NCI-H2227 (cell line): Measurements from ENCODE around the gene VAMP1.
A peak's percentile ranks its signal among the peaks of the same experiment; 100 is the strongest.
"Not testable (repeated sequence)": the region's sequence is repeated elsewhere in the genome, so short reads cannot be mapped to it uniquely, and the experiment has no call there.

Experiments used
- DNase-seq: peaks from one replicate; lab custom pipeline; 2025; ENCODE audit not compliant: unreplicated experiment; lab: John Stamatoyannopoulos, UW

The VAMP1 gene

DNA sequence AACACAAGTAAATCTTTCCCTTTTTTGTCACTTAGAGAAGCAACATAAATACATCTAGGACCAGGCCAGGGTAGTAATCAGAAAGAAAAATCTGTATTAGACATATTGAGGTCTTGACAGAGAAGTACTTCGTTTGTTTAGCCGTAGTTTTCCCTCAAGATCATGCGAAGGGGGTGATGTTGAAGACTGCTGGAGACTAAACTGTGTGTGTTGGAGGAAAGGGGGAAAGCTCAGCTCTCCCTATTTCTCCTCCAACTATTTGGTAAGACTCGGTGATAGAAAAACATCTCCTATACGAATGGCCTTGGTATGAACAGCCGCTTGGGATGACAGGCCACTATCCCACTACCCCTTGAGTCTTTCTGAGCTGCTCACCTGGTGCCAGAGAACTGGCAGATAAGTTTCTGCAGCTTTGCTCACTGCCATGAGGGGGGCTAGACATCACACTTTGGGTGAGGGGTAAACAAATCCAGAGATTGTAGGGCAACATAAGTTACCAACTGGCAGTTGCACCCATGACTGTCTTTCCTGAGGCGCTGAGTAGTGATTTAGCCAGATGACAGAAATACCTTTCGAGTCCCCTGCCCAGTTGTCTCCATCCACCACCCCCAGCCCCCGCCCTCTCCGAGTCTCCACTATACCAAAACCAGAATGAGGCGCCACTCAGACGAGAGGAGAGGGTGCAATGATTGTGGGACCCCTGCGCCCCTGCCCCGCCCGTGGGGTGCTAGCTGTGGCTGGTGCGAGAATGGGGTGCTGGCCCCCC lies 685 bp downstream of the VAMP1 start:
- DNase-seq = no peak

DNA sequence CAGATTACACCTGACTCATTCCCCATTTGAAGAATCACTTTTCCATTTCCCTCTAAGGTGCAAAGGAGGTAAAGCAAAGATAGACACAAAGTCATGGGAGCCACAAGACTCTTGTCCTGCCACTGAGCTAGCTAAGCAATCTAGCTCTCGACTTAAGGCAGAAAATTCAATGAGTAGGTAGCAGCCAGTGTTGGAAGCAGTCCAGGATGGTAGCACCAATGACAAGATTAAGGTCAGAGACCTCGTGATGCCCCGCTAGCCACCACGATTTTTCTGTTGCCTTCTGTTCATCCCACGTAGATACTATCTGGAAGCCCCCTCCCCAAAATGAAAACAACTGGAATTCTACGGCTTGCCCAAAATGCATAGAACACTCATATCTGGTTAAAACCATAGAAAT lies 1.4 kb downstream of the VAMP1 start:
- no peak for DNase-seq

DNA sequence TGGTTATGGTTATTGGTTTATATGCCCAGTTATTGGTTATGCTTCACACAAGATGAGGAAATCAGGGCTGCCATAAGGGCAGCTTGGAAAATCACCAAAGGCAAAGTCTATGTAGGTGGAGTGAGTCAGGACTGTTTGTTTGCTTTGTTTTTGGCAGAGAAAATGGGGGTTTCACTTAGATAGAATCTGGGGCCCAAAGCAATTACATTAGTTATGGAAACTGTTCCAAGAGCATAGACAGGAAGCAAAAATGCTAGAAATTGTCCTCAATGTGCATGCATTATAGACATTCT lies 2.2 kb downstream of the VAMP1 start:
- no peak for DNase-seq

DNA sequence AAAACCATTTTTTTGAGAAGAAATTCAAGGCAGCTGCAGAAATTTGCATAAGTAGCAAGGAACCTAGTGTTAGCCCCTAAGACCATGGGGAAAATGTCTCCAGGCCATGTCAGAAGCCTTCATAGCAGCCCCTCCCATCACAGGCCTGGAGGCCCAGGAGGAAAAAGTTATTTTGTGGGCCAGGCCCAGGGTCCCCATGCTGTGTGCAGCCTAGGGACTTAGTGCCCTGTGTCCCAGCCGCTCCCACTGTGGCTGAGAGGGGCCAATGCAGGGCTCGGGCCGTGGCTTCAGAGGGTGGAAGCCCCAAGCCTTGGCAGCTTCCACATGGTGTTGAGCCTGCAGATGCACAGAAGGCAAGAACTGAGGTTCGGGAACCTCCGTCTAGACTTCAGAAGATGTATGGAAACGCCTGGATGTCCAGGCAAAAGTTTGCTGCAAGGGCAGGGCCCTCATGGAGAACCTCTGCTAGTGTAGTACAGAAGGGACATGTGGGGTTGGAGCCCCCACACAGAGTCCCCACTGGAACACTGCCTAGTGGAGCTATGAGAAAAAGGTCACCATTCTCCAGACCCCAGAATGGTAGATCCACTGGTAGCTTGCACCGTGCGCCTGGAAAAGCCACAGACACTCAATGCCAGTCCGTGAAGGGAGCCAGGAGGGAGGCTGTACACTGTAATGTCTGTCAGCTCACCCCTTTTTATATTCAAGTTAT lies 2.8 kb downstream of the VAMP1 start:
- DNase-seq = not testable (repeated sequence)

- DNase-seq = not testable (repeated sequence)
Observed at GRCh38 chr12:6466751-6467150, 3.7 kb downstream of the VAMP1 start.

DNA sequence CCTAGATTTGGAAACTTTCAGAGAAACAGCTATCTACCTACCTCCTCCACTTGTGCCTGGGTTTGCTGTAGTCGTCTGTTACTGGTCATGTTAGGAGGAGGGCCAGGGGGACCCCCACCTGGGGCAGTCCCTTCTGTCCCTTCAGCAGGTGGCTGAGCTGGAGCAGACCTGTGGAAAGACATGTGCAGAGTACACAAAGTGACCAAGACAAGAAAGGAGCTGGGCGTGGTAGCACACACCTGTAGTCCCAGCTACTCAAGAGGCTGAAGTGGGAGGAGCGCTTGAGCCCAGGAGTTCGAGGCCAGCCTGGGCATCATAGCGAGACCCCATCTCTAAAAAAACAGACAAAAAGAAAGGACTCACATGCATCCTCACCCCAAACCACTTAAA lies 4.3 kb downstream of the VAMP1 start:
- no peak for DNase-seq

DNA sequence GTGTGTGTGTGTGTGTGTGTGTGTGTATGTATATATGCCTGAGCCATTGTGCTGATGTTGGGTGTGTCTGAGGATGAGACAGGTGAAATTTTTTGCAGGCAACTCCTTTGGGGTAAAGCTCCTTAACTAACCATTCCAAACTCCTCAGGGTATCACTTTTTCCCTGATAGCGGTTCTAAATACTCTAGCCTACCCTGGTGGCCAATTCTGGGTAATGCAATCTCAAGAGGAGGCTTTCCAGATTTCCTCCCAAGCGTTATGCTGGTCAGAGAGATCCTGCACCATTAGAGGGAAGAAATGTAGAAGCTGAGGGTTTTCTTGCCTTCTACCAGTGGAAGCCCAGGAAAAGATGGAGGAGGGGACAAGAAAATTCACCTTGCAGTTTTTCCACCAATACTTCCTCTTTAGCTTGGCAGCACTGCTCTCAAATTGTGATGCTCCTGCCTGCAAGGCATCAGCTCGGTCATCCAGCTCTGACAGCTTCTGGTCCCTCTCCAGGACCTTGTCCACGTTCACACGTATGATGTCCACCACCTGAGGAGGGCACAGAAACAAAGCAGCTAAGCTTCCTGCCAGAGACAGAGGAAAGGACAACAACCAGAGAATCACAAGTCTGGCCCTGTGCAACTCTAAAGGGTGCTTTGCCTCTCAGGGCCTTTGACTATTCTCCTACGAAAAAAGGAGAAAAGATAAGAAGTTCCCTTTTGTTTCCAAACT lies 4.9 kb downstream of the VAMP1 start:
- DNase-seq = peak; percentile 62

DNA sequence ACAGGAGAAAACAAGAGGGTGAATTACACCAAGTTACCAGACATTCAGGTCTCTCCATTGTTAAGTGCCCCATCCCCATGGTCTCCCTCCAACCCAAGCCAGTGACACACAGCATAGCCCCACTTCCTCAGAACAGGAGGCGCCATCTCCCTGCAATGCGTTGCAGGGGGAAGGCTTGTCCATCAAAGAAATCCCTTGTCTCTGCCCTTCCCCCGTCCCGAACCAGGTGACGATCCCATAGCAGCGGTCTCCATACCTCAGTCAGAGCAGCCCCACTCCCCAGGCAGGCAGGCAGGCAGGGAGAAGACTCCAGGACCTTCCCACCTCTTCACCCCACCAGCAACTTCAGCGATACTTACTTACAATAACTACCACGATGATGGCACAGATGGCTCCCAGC lies 5.9 kb downstream of the VAMP1 start:
- DNase-seq = no peak

DNA sequence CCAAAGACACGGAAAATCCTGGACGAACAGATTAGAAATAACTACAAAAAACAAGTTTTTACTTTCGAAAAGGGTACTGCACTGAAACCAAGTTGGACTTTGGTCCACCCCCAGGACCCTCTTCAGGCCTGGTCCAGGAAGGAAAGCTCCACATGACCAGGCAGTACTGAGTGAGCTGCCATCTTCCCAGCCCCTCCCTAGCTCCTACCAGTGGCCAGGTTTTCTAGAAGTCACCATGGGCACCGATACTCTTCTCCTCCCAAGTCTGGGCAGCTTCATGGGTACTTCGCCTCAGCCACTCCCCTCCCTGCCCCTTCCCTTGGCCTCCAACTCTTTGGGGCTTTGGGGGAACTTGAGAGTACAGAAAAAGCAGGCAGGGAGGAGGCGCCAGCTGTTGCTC lies 6.6 kb downstream of the VAMP1 start:
- no peak for DNase-seq

- no peak for DNase-seq
Observed at GRCh38 chr12:6463216-6463615, 7.3 kb downstream of the VAMP1 start.

GRCh38 chr12:6462234-6462995 lies 8.1 kb downstream of the VAMP1 start:
- no peak for DNase-seq

GRCh38 chr12:6461401-6462233 lies 8.9 kb downstream of the VAMP1 start:
- DNase-seq = no peak

DNA sequence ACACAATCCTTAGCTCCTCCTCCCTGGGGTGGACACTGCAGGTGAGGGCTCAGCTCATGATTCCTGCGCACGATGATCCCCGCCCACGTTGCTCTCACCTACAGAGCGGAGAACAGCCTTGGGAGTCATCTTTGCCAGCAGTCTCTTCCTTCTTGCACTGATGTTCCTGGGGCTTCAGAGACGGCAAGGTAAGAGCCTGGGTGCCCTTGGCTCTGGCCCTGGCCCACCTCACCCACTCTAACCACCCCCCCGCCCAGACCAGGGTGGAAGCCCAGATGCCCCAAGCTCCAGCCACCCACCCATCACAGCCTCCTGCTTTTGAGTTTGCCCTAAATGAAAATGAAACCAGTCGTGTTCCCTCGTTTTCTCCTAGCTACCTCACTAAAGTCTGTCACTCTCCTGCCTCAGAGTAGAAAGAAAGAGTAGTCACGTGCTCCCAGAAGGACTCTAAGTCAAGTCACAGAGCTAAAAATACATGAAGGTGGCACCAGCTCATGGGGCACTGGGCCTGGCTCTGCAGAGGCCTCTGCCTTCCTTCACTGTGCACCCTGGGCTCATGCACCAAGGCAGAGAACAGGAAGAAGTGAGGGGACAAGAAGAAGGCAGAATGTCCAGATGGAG lies 9.6 kb downstream of the VAMP1 start:
- no peak for DNase-seq

DNA sequence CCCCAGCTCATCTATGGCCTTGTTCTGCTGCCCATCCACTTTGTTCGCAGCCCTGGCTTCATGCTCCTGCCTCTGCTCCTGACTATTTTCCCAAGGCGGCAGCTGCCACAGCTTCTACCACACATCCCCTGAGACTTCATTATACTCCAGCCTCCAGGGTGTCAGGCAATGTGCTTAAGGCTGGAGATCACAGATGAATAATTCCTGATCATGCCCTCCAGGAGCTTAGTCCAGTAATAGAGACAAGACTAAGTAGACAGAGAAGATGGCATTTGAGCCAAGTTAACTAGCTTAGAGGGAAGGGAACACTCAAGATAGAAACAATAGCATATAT lies 11.5 kb downstream of the VAMP1 start:
- DNase-seq = no peak

GRCh38 chr12:6458281-6459003 lies 12.0 kb downstream of the VAMP1 start:
- no peak for DNase-seq

DNA sequence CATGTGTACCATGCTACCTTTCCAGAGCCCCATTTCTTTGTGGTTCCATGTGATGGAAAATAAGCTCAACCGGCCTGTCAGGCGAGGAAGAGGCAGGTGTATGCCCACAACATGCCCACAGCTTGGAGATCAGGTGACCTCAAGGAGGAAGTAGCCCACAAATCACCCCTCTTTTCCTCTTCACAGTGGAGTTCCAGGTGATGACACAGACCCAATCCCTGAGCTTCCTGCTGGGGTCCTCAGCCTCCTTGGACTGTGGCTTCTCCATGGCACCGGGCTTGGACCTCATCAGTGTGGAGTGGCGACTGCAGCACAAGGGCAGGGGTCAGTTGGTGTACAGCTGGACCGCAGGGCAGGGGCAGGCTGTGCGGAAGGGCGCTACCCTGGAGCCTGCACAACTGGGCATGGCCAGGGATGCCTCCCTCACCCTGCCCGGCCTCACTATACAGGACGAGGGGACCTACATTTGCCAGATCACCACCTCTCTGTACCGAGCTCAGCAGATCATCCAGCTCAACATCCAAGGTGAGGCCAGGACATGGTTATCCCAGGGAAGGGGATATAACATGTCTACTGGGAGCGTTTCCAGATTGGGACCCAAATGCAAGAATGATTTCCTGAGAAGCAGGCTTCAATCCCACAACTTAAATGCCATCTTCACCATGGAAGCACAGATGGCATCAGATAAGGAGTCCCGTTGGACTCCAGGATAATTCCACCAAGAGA lies 13.1 kb downstream of the VAMP1 start:
- DNase-seq = no peak

DNA sequence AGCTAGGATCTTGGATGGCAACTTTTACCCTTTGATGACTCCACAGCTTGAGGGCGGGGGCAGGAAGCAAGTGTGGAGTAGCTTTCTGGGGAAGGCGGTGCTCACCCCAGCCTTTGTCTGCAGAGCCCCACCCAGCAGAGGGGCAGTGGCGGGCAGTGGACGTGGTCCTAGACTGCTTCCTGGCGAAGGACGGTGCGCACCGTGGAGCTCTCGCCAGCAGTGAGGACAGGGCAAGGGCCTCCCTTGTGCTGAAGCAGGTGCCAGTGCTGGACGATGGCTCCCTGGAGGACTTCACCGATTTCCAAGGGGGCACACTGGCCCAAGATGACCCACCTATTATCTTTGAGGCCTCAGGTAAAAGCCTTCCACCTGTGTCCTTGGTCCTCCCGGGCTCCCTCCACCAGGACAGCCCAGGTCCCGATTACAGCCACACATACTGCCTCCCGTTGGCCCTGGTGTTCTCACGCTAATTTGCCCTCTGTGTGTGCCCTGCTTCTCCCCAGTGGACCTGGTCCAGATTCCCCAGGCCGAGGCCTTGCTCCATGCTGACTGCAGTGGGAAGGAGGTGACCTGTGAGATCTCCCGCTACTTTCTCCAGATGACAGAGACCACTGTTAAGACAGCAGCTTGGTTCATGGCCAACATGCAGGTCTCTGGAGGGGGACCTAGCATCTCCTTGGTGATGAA lies 17.4 kb downstream of the VAMP1 start:
- no peak for DNase-seq

GRCh38 chr12:6452245-6452943 lies 18.1 kb downstream of the VAMP1 start:
- DNase-seq = no peak
